GM12864 (cell line): ENCODE data around the gene PRKAR1B.
"Not testable (repeated sequence)": the region's sequence is repeated elsewhere in the genome, so short reads cannot be mapped to it uniquely, and the experiment has no call there.

Source experiments
- DNase-seq: peaks from one replicate; pipeline ENCODE4 v3.0.0-alpha.2; 2011; ENCODE audit warnings: low read depth
- H3K4me3 ChIP-seq: 2 replicates; pipeline ENCODE4 v1.5.1; 2011; ENCODE audit warnings: mild to moderate bottlenecking, low read depth, low read length, control low read depth
- TF ChIP-seq, protein P1 (sequence below): IDR thresholded peaks from 2 replicates; pipeline ENCODE4 v1.5.1; 2011; ENCODE audit warnings: low read depth, mild to moderate bottlenecking, moderate library complexity, low read length, control low read depth, inconsistent platforms; ENCODE audit errors: missing control alignments

PRKAR1B gene

DNA sequence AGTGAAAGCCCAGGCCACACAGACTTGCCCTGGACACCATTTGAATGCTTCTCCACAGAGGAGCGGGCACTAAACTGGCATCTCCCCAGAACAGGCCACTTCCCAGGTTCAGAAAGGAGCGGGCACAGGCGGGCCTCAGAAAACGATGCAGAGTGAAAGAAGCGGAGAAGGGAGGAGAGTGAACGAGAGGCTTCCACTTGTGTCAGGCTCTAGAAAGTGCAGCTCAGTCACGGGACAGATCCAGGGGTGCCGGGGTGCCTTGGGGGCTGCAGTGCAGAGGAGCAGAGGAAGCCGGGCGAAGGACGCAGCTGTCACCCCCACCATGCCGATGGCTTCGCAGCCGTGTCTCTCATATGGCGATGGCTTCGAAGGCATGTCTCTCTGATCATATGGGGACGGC, 26.1 kb upstream of the PRKAR1B start:
- DNase-seq, result no peak
- TF ChIP-seq, protein P1, sequence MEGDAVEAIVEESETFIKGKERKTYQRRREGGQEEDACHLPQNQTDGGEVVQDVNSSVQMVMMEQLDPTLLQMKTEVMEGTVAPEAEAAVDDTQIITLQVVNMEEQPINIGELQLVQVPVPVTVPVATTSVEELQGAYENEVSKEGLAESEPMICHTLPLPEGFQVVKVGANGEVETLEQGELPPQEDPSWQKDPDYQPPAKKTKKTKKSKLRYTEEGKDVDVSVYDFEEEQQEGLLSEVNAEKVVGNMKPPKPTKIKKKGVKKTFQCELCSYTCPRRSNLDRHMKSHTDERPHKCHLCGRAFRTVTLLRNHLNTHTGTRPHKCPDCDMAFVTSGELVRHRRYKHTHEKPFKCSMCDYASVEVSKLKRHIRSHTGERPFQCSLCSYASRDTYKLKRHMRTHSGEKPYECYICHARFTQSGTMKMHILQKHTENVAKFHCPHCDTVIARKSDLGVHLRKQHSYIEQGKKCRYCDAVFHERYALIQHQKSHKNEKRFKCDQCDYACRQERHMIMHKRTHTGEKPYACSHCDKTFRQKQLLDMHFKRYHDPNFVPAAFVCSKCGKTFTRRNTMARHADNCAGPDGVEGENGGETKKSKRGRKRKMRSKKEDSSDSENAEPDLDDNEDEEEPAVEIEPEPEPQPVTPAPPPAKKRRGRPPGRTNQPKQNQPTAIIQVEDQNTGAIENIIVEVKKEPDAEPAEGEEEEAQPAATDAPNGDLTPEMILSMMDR, result no peak
- H3K4me3 ChIP-seq, result no peak overlapping the region

DNA sequence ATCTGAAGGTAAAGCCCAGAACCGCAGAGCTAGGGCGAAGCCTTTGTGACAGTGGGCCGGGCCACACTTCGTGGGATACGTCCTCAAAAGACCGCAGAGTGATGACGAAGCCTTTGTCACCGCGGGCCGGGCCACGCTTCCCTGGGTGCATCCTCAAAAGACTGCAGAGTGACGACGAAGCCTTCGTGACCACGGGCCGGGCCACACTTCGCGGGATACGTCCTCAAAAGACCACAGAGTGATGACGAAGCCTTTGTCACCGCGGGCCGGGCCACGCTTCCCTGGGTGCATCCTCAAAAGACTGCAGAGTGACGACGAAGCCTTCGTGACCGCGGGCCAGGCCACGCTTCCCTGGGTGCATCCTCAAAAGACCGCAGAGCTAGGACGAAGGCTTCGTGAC, 25.2 kb upstream of the PRKAR1B start:
- DNase-seq, result not testable (repeated sequence)

DNA sequence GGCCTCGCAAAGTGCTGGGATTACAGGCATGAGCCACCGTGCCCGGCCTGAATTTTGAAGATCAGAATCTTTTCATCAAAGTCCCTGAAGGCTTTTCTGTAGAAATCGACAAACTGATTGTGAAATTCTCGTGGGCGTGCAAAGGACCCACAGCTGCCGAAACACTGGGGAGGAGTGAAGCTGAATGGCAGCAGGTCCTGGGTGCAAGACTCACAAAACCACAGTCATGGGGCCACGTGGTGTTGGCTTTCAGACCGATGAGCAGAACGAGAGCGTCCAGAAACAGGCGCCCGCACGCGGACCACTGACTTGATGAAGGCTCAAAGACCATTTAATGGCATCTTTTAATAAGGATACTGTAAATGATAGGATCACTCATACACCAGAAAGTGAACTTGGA, 24.7 kb upstream of the PRKAR1B start:
- DNase-seq, result no peak
- TF ChIP-seq, protein P1, result no peak
- no peak overlapping the region for H3K4me3 ChIP-seq

More for the DNA sequence above, 25.2 kb upstream of the PRKAR1B start:
- not testable (repeated sequence) for H3K4me3 ChIP-seq

DNA sequence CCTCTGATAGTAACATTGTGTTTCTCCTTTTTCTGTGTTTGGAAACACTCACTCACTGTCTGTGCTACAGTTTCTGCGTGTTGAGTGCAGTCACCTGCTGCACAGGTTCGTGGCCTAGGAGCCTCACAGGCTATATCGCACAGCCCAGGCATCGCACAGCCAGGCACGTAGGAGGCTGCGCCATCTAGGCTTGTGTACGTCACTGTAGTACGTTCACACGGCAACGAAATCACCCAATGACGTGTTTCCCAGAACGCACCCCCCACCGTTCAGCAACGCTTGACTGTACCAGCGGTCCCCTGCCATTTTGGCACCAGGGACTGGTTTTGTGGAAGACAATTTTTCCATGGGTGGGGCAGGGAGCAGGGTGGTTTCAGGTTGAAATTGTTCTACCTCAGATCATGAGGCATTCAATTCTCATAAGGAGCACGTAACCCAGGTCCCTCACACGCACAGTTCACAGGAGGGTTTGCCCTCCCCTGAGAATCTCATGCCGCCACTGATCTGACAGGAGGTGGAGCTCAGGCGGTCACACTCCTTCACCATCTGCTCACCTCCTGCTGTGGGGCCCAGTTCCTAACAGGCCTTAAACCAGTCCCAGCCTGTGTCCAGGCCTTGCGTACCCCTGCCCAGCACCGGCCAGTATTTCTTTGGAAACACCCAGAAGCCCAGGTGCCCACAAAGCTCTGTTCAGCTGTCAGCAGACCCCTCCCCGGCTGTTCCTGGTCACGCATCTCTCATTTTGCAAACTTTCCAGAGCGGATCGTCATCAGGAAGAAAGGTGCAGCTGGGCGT, 23.2 kb upstream of the PRKAR1B start:
- TF ChIP-seq, protein P1, result no peak
- DNase-seq, result no peak
- H3K4me3 ChIP-seq, result no peak overlapping the region

GRCh38 chr7:749140-749551, 22.1 kb upstream of the PRKAR1B start:
- no peak for DNase-seq
- H3K4me3 ChIP-seq, result no peak overlapping the region
- TF ChIP-seq, protein P1, result no peak

DNA sequence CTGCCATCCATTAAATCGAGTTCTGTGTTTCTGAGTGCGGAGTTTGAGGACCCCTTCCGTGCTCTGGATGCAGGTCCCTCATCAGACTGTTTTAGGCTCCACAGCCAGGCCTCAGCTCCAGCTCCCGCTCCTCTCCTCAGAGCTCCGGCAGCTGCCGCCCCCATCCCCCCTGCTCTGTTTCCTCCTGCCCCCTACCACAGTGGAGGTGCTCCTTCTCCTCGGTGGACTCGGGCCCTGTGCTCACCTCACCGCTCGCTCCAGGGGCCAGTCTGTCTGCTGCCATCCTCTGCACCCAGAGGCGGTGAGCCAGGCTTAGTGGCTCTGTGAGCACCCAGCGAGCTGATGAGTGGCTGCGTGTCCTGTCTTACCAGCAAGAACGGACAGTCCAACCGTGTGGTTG, 21.4 kb upstream of the PRKAR1B start:
- TF ChIP-seq, protein P1, result no peak
- no peak for DNase-seq
- no peak overlapping the region for H3K4me3 ChIP-seq

- no peak overlapping the region for H3K4me3 ChIP-seq
- TF ChIP-seq, protein P1, result no peak
- DNase-seq, result no peak
Observed at GRCh38 chr7:747186-747585, 20.1 kb upstream of the PRKAR1B start.
